CD4-positive, alpha-beta T cell treated with Interleukin-21 for 1 hour (primary cell): ENCODE measurements around the gene NPTX1.

ENCODE experiments used
- DNase-seq: peaks from one replicate; pipeline ENCODE4 v3.0.0-alpha.2; 2020

The NPTX1 gene

GRCh38 chr17:80424878-80425765 is 51.3 kb downstream of the NPTX1 start:
- no peak for DNase-seq

DNA sequence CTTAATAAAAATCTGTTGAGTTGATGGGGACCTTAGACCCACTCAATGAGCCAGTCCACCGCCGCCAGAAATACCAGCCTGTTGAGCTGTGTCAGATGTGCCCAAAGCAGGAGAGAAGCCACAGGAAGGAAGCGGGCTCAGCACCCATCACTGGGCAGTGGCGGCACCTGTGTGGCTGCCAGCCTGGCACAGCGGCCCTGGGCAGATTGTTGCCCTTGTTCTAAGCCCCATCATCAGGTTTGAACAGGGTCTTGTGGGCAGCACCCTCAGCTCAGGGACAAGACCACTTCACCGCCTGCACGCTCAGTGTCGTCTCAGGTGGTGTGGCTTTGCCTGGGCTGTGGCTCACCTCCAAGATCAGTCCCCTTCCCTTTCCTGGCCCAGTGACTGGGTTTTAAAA is 52.1 kb downstream of the NPTX1 start:
- DNase-seq: no peak

DNA sequence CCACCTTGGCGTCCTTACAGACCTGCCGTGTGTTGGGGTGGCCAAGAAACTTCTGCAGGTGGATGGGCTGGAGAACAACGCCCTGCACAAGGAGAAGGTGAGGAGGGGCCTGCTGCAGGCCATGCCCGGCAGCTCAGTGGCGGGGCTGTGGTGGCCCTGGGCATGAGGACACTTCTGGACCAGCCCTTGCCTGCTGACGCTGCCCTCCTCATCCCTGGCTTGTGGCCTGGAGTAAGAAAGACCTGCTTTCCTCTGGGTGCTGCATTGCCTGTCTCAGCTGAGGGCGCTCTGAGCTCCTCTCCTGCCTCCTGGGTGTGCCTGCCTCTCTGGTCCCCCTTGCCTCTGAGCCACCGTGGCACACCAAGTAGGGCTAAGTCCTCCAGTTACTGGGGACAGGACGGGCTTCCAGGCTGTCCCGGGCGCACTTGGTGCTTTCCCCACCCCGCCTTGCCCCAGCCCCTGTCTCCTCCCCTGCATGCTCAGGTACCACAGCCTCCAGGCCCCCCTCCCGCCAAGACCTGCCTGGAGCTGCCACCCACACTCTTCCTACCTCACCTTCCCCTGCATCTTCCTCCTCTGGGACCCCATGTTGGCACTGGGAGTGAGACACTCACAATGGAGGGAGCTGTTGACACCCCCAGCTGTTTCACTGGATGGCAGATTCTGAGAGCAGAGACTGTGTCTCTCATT is 52.7 kb downstream of the NPTX1 start:
- DNase-seq: no peak

DNA sequence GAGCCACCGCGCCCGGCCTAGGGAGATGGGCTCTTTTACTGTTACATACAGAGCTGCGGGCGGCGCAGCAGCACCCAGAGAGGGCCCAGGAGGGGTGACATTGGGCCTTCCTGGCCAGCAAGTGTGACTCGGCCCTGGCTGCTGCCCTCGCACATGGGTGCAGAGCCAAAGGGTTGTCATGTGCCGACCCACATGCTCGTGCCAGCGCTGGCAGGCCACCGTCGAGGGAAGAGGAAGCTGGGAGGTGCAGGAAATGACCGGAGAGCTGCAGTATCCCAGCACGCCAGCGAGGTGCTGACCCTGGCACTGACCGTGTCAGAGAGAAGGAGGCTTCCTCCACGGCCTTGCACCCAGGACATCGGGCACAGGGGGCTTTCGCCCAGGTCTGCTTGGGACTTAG is 53.4 kb downstream of the NPTX1 start:
- no peak for DNase-seq

- no peak for DNase-seq
These were observed 54.1 kb downstream of the NPTX1 start for GRCh38 chr17:80422276-80422675.

DNA sequence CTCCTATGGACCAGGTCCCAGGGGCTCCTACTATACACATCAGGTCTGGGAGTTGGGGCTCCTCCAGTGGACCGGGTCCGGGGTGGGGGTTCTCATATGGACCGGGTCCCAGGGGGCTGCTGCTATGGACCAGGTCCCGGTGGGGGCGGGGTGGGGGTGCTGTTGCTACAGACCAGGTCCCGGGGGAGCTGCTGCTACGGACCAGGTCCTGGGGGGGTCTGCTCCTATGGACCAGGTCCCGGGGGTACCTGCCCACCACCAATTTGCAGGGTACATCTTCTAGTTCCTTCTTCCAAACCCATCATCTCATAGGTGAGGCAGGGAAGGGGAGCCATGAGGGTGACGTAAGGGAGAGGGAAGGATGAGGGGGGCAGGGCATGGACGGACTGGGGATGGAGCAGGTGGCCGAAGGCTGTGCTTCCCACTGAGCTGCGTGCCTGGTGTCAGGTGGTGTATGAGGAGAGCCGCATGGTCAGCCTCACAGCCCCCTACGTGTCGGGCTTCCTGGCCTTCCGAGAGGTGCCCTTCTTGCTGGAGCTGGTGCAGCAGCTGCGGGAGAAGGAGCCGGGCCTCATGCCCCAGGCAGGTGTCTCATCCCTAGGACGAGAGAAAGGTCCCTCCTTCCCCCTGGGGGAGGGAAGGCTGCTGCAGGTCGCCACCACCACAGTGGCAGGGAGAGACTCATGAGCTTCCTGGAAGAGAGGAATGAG is 54.9 kb downstream of the NPTX1 start:
- DNase-seq: no peak

GRCh38 chr17:80419255-80419654 is 57.2 kb downstream of the NPTX1 start:
- DNase-seq: no peak

GRCh38 chr17:80418589-80418988 is 57.8 kb downstream of the NPTX1 start:
- DNase-seq: no peak
